PFSK-1 (cell line): Measurements from ENCODE around the gene NUDT21.

Experiments used
- FOXP2 ChIP-seq: optimal IDR thresholded peaks from 2 replicates; pipeline ENCODE3; 2011; ENCODE audit warnings: borderline replicate concordance, control low read depth, inconsistent platforms; ENCODE audit not compliant: insufficient read depth; ENCODE audit errors: extremely low read length, extremely low read depth
- POLR2AphosphoS5 ChIP-seq: IDR thresholded peaks from 2 replicates; pipeline ENCODE4 v1.6.1; 2012; ENCODE audit warnings: low read depth, mild to moderate bottlenecking, control low read depth, low read length, moderate library complexity
- REST ChIP-seq, 2 experiments: IDR thresholded peaks; 2 replicates each; pipeline versions ENCODE4 v1.6.1 to v1.8.0; 2011 to 2012; ENCODE audit warnings: low read depth in 2 of 2, low read length in 2 of 2, control low read depth in 1 of 2, inconsistent platforms in 1 of 2, mild to moderate bottlenecking in 1 of 2, moderate library complexity in 1 of 2; ENCODE audit not compliant: insufficient read depth in 1 of 2
- SIN3A ChIP-seq: IDR thresholded peaks from 2 replicates; pipeline ENCODE4 v1.6.1; 2012; ENCODE audit warnings: mild to moderate bottlenecking, low read length, moderate library complexity, borderline replicate concordance; ENCODE audit not compliant: insufficient read depth
- TAF1 ChIP-seq: IDR thresholded peaks from 2 replicates; pipeline ENCODE4 v1.6.1; 2012; ENCODE audit warnings: low read length, control low read depth, borderline replicate concordance; ENCODE audit not compliant: insufficient read depth

The NUDT21 gene

GRCh38 chr16:56478281-56479049, 27.3 kb upstream of the NUDT21 start:
- no peak for TF ChIP-seq REST (IDR thresholded peaks at IDR 0.05; ENCODE audit: insufficient read depth in 1 of 2, low read depth in 2 of 2, low read length in 2 of 2)
- TF ChIP-seq POLR2AphosphoS5 = no peak
- no peak for TF ChIP-seq FOXP2
- no peak for TF ChIP-seq SIN3A
- TF ChIP-seq TAF1 = no peak

- TF ChIP-seq FOXP2 (no peak), SIN3A (no peak), POLR2AphosphoS5 (no peak), TAF1 (no peak)
Observed at GRCh38 chr16:56477096-56477878, 26.2 kb upstream of the NUDT21 start.

- TF ChIP-seq POLR2AphosphoS5 (no peak), SIN3A (no peak), REST (IDR thresholded peaks at IDR 0.05; ENCODE audit: insufficient read depth in 1 of 2, low read depth in 2 of 2, low read length in 2 of 2) (no peak), FOXP2 (no peak), TAF1 (no peak)
Observed at GRCh38 chr16:56475201-56475600, 24.1 kb upstream of the NUDT21 start.

GRCh38 chr16:56470666-56471065, 19.5 kb upstream of the NUDT21 start:
- no peak for TF ChIP-seq TAF1
- no peak for TF ChIP-seq REST (IDR thresholded peaks at IDR 0.05; ENCODE audit: insufficient read depth in 1 of 2, low read depth in 2 of 2, low read length in 2 of 2)
- no peak for TF ChIP-seq POLR2AphosphoS5
- TF ChIP-seq FOXP2 = no peak
- TF ChIP-seq SIN3A = no peak

GRCh38 chr16:56470232-56470631, 19.1 kb upstream of the NUDT21 start:
- TF ChIP-seq POLR2AphosphoS5 (no peak), SIN3A (no peak), REST (IDR thresholded peaks at IDR 0.05; ENCODE audit: insufficient read depth in 1 of 2, low read depth in 2 of 2, low read length in 2 of 2) (no peak), FOXP2 (no peak), TAF1 (no peak)
